CD14-positive monocyte (primary cell): ENCODE measurements around the gene CBLN4. TPM values are rescaled to one million over a fixed set of nuclear protein-coding genes. Genes with fewer than 3 reads are reported as not detected.

Experiments
- DNase-seq, 3 donors: peaks; one replicate each; pipeline ENCODE4 v3.0.0-alpha.2; 2011 to 2022
- H2AFZ ChIP-seq: 2 replicates; pipeline ENCODE4 v1.6.0; 2012; ENCODE audit warnings: mild to moderate bottlenecking, low read depth, low read length, inconsistent platforms; ENCODE audit not compliant: insufficient read depth, poor library complexity, severe bottlenecking
- H3K27ac ChIP-seq, 2 donors: 1 replicate in 1 of 2; 2 replicates in 1 of 2; pipeline ENCODE4 v1.5.1; 2012 to 2013; ENCODE audit warnings: low read length in 2 of 2, control low read depth in 1 of 2, inconsistent platforms in 1 of 2, low read depth in 1 of 2, mild to moderate bottlenecking in 1 of 2
- H3K27me3 ChIP-seq, 2 donors: one replicate each; pipeline versions ENCODE4 v1.6.0 to v1.6.1; 2011 to 2013; ENCODE audit warnings: low read length in 2 of 2; ENCODE audit not compliant: control insufficient read depth in 2 of 2, insufficient read depth in 2 of 2
- H3K36me3 ChIP-seq, 2 donors: replicated peaks in 1 of 2; 1 replicate in 1 of 2; 2 replicates in 1 of 2; pipeline versions ENCODE4 v1.5.1 to v1.6.1; 2012 to 2013; ENCODE audit warnings: low read length in 2 of 2, control low read depth in 1 of 2, inconsistent platforms in 1 of 2, mild to moderate bottlenecking in 1 of 2; ENCODE audit not compliant: insufficient read depth in 2 of 2, control insufficient read depth in 1 of 2
- H3K4me1 ChIP-seq, 2 donors: 1 replicate in 1 of 2; 2 replicates in 1 of 2; pipeline versions ENCODE4 v1.5.1 to v1.6.1; 2012 to 2013; ENCODE audit warnings: low read length in 2 of 2, control low read depth in 1 of 2, inconsistent platforms in 1 of 2, mild to moderate bottlenecking in 1 of 2, moderate library complexity in 1 of 2; ENCODE audit not compliant: insufficient read depth in 2 of 2, control insufficient read depth in 1 of 2
- H3K4me2 ChIP-seq: replicated peaks from 2 replicates; pipeline ENCODE3; 2012; ENCODE audit warnings: low read length, moderate library complexity, mild to moderate bottlenecking; ENCODE audit not compliant: poor library complexity, severe bottlenecking; ENCODE audit errors: extremely low read depth
- H3K4me3 ChIP-seq, 3 experiments: fragments of 200-600 bp in 1 of 3; sonication (generic) in 1 of 3; replicated peaks in 1 of 3; 1 replicate in 2 of 3; 2 replicates in 1 of 3; pipeline ENCODE4 v1.5.1; 2011 to 2013; ENCODE audit warnings: low read length in 3 of 3, mild to moderate bottlenecking in 3 of 3, control low read depth in 2 of 3, low read depth in 2 of 3, inconsistent platforms in 1 of 3, moderate library complexity in 1 of 3
- H3K79me2 ChIP-seq: 2 replicates; pipeline ENCODE4 v1.6.0; 2012; ENCODE audit warnings: mild to moderate bottlenecking, control low read depth, inconsistent platforms, low read length, moderate library complexity; ENCODE audit not compliant: insufficient read depth
- H3K9ac ChIP-seq: 2 replicates; pipeline ENCODE4 v1.6.0; 2017; ENCODE audit warnings: low read length, mild to moderate bottlenecking; ENCODE audit not compliant: insufficient read depth, poor library complexity, severe bottlenecking
- H3K9me3 ChIP-seq, 2 donors: replicated peaks in 1 of 2; 1 replicate in 1 of 2; 2 replicates in 1 of 2; pipeline versions ENCODE4 v1.5.1 to v1.6.1; 2012 to 2013; ENCODE audit warnings: low read length in 2 of 2, control low read depth in 1 of 2; ENCODE audit not compliant: control insufficient read depth in 1 of 2, insufficient read depth in 1 of 2
- H4K20me1 ChIP-seq: 2 replicates; pipeline ENCODE4 v1.6.0; 2012; ENCODE audit warnings: mild to moderate bottlenecking, low read length, control low read depth, moderate library complexity; ENCODE audit not compliant: insufficient read depth
- H3K27ac Mint-ChIP-seq, 7 donors: one replicate each; pipeline ENCODE4 v1.8.0; 2020; ENCODE audit warnings: mild to moderate bottlenecking in 7 of 7, mixed read lengths in 7 of 7, moderate library complexity in 6 of 7, inconsistent platforms in 2 of 7
- H3K27me3 Mint-ChIP-seq, 3 donors: one replicate each; pipeline ENCODE4 v1.8.0; 2021 to 2022; ENCODE audit warnings: low read depth in 3 of 3, mild to moderate bottlenecking in 3 of 3, mixed read lengths in 3 of 3, moderate library complexity in 3 of 3, inconsistent platforms in 1 of 3
- H3K36me3 Mint-ChIP-seq, 2 donors: one replicate each; pipeline ENCODE4 v1.8.0; 2020; ENCODE audit warnings: mixed read lengths in 2 of 2, inconsistent platforms in 1 of 2, mild to moderate bottlenecking in 1 of 2
- H3K4me1 Mint-ChIP-seq: one replicate; pipeline ENCODE4 v1.8.0; 2020; ENCODE audit warnings: mild to moderate bottlenecking, mixed read lengths
- H3K4me3 Mint-ChIP-seq, 2 donors: one replicate each; pipeline ENCODE4 v1.8.0; 2020; ENCODE audit warnings: mild to moderate bottlenecking in 2 of 2, mixed read lengths in 2 of 2, moderate library complexity in 1 of 2
- H3K9me3 Mint-ChIP-seq, 7 donors: one replicate each; pipeline ENCODE4 v1.8.0; 2020 to 2022; ENCODE audit warnings: mixed read lengths in 7 of 7, mild to moderate bottlenecking in 6 of 7, moderate library complexity in 6 of 7, inconsistent platforms in 2 of 7
- WGBS: methylation state at CpG from one replicate; pipeline ENCODE4 v1.1.5; 2013; ENCODE audit warnings: missing lambda C conversion rate; ENCODE audit not compliant: insufficient coverage; 5-methylcytosine and 5-hydroxymethylcytosine counted together
- intact Hi-C, 2 donors: fragments of 100-400 bp; cut with micrococcal nuclease; formaldehyde crosslinking; loops; one replicate each; pipeline versions ENCODE4 v1.15.0 to v1.15.1; 2023
- polyA plus RNA-seq, 3 donors: library from polyadenylated mRNA; depleted of rRNA in 1 of 3; unstranded in 2 of 3; stranded (reverse) in 1 of 3; fragments of 300-500 nt in 2 of 3; fragments of >200 nt in 1 of 3; fragmentation: Illumina TruSeq in 2 of 3; gene quantifications; 1 replicate in 2 of 3; 2 replicates in 1 of 3; pipeline ENCODE4 v1.2.3, GENCODE V29; 2012 to 2021
- TF ChIP-seq, protein P1 (sequence below): fragments of 200-600 bp; IDR thresholded peaks from one replicate; pipeline ENCODE4 v1.8.0; 2022; ENCODE audit warnings: antibody characterized with exemption, mild to moderate bottlenecking

The CBLN4 gene
- polyA plus RNA-seq, 3 donors = not detected

DNA sequence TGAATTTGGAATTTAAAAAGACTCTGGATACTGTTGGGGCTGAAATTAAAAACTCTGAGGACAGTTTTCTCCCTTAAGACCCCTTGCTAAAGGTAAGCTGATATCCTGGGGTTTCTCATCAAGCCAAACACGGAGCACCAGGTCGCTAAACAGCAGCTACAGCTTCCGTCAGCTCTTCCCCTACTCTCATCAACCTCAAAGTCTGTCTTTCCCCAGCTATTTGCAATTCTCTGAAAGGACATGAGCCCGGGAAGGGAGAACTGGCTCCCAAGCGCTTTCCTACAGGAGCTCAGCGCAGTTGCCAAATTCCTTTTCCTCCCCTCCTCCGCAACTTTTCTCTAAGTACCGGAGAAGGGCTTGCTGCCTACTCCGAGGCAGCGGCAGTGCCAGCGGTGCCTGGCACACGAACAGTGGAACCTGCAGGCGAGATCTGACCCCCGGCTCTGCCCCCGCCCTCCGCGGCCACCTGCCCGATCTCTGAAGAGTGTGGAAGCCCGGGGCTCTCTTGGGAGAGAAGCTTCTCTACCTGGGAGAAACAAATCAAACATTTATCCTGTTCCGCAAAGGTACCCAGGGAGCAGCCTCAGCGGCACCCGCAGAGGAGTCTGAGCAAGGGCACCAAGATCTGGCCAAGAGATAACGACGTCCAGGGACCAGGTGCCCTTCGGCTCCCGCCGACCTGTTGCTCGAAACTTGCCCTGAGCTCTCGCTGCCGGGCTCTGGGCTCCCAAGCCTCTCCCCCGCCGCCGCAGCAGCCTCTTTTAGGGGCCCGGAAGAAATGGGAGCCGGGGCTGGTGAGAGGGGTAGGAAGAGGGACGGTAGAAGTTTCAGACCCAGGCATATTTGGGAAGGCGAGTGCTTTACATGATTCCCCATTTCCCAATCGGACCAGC lies 2.2 kb downstream of the CBLN4 start:
- 8% methylated on average over 38 of the region's 38 CpGs for WGBS
- no peak overlapping the region for H3K4me2 ChIP-seq
- H3K4me1 ChIP-seq = no peaks in the 10 kb centered on the region
- Mint-ChIP-seq H3K9me3 (peaks cover 3 to 21% (median 12%) of the 10 kb centered on the region in 7 donors), H3K4me1 (no peaks in the 10 kb centered on the region), H3K4me3 (peak overlapping the region in 1 of 2 donors; percentile 78), H3K27me3 (peaks cover 30 to 50% (median 41%) of the 10 kb centered on the region in 3 donors), H3K36me3 (no peaks in the 10 kb centered on the region), H3K27ac (no peak overlapping the region)
- intact Hi-C loops = loop anchor here in 1 of 2 donors (10.0 kb wide), 1 partner anchor 58 kb away; no protein-coding TSS in a partner anchor
- no peak for DNase-seq
- peaks cover 11 to 49% of the 10 kb centered on the region in 2 donors for H3K27me3 ChIP-seq
- H3K27ac ChIP-seq = no peak overlapping the region
- no peak overlapping the region for H2AFZ ChIP-seq
- H3K4me3 ChIP-seq = no peak overlapping the region
- TF ChIP-seq, protein P1, sequence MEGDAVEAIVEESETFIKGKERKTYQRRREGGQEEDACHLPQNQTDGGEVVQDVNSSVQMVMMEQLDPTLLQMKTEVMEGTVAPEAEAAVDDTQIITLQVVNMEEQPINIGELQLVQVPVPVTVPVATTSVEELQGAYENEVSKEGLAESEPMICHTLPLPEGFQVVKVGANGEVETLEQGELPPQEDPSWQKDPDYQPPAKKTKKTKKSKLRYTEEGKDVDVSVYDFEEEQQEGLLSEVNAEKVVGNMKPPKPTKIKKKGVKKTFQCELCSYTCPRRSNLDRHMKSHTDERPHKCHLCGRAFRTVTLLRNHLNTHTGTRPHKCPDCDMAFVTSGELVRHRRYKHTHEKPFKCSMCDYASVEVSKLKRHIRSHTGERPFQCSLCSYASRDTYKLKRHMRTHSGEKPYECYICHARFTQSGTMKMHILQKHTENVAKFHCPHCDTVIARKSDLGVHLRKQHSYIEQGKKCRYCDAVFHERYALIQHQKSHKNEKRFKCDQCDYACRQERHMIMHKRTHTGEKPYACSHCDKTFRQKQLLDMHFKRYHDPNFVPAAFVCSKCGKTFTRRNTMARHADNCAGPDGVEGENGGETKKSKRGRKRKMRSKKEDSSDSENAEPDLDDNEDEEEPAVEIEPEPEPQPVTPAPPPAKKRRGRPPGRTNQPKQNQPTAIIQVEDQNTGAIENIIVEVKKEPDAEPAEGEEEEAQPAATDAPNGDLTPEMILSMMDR = no peak
- no peaks in the 10 kb centered on the region for H4K20me1 ChIP-seq
- H3K36me3 ChIP-seq = no peaks in the 10 kb centered on the region
- peaks cover 6 to 14% of the 10 kb centered on the region in 2 donors for H3K9me3 ChIP-seq
- no peaks in the 10 kb centered on the region for H3K79me2 ChIP-seq
- no peak overlapping the region for H3K9ac ChIP-seq

DNA sequence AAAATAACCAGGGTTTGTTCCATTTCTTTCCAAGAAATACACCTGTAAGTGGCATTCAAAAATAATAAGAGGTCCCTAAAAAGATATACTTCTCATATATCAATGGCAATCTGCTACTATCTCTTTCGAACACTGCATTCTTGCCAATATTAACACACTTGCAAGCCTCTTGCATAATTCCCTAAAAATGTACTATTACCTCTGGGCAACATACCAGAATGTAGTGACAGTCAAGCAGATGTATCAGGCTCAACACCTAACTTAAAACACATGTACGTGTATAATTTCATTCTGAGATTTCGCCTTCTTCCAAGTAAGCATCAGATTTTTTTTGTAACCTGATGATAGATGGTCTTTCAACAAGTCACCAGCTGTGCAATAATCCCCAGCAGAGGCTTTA lies 3.4 kb downstream of the CBLN4 start:
- H3K9me3 Mint-ChIP-seq = peaks cover 3 to 19% (median 12%) of the 10 kb centered on the region in 7 donors
- Histone ChIP-seq H3K4me1 (no peaks in the 10 kb centered on the region), H3K79me2 (no peaks in the 10 kb centered on the region), H3K9ac (no peak overlapping the region), H3K36me3 (no peaks in the 10 kb centered on the region), H4K20me1 (no peaks in the 10 kb centered on the region), H3K4me2 (no peak overlapping the region), H3K27ac (no peak overlapping the region), H3K27me3 (peaks cover 11 to 46% of the 10 kb centered on the region in 2 donors), H3K4me3 (no peak overlapping the region), H2AFZ (no peak overlapping the region), H3K9me3 (peaks cover 6 to 14% of the 10 kb centered on the region in 2 donors)
- H3K27me3 Mint-ChIP-seq = peaks cover 30 to 48% (median 38%) of the 10 kb centered on the region in 3 donors
- intact Hi-C loops = loop anchor here in 1 of 2 donors (10.0 kb wide), 1 partner anchor 57 kb away; no protein-coding TSS in a partner anchor
- H3K27ac Mint-ChIP-seq = no peak overlapping the region
- TF ChIP-seq, protein P1 = no peak
- no peak overlapping the region for H3K4me3 Mint-ChIP-seq
- DNase-seq = no peak
- WGBS = 50% methylated on average over 1 of the region's 3 CpGs
- H3K36me3 Mint-ChIP-seq = no peaks in the 10 kb centered on the region
- H3K4me1 Mint-ChIP-seq = no peaks in the 10 kb centered on the region
